CD4-positive, alpha-beta T cell (primary cell): Measurements from ENCODE around the gene SSBP4. TPM values are rescaled to one million over a fixed set of nuclear protein-coding genes. Genes with fewer than 3 reads are reported as not detected.

Experiments used
- ATAC-seq: fragments of 200-7000 bp; cut with Tn5 transposase; one replicate; pipeline ENCODE4 v1.10.0; 2022; ENCODE audit warnings: mild to moderate bottlenecking; ENCODE audit not compliant: poor library complexity
- CTCF ChIA-PET: fragments of 350-600 bp; sonication (Branson Sonifier 250); formaldehyde crosslinking; loops from one replicate; lab custom pipeline; 2021; ENCODE audit warnings: antibody characterized with exemption, inconsistent platforms; lab: Charles Lee
- POLR2A ChIA-PET: fragments of 350-600 bp; sonication (Branson Sonifier 250); formaldehyde crosslinking; loops from one replicate; lab custom pipeline; 2021; ENCODE audit warnings: antibody characterized with exemption, inconsistent platforms; lab: Charles Lee
- DNase-seq, 14 experiments: peaks; one replicate each; pipeline ENCODE4 v3.0.0-alpha.2; 2013 to 2020; ENCODE audit warnings: mixed read lengths in 2 of 14
- H3K27ac ChIP-seq, 2 donors: one replicate each; pipeline versions ENCODE4 v1.5.1 to v1.7.0; 2013; ENCODE audit warnings: low read length in 2 of 2, low read depth in 1 of 2, mild to moderate bottlenecking in 1 of 2
- H3K27me3 ChIP-seq, 2 experiments: 1 replicate in 1 of 2; 2 replicates in 1 of 2; pipeline versions ENCODE4 v1.6.1 to v1.7.0; 2013; ENCODE audit warnings: low read length in 2 of 2, control low read depth in 1 of 2, mild to moderate bottlenecking in 1 of 2, moderate library complexity in 1 of 2; ENCODE audit not compliant: insufficient read depth in 2 of 2, control insufficient read depth in 1 of 2
- H3K36me3 ChIP-seq: one replicate; pipeline ENCODE4 v1.6.1; 2013; ENCODE audit warnings: low read length, control low read depth; ENCODE audit not compliant: insufficient read depth
- H3K4me1 ChIP-seq: one replicate; pipeline ENCODE4 v1.6.1; 2013; ENCODE audit warnings: low read length, control low read depth; ENCODE audit not compliant: insufficient read depth
- H3K4me3 ChIP-seq: one replicate; pipeline ENCODE4 v1.5.1; 2013; ENCODE audit warnings: mild to moderate bottlenecking, low read length, moderate library complexity
- H3K9me3 ChIP-seq, 2 experiments: 1 replicate in 1 of 2; 2 replicates in 1 of 2; pipeline versions ENCODE4 v1.6.1 to v1.7.0; 2013; ENCODE audit warnings: low read length in 2 of 2, mild to moderate bottlenecking in 2 of 2, control low read depth in 1 of 2, moderate library complexity in 1 of 2; ENCODE audit not compliant: control insufficient read depth in 1 of 2, insufficient read depth in 1 of 2
- H3K27ac Mint-ChIP-seq: one replicate; pipeline ENCODE4 v1.8.0; 2020; ENCODE audit warnings: mixed read lengths
- H3K27me3 Mint-ChIP-seq: one replicate; pipeline ENCODE4 v1.8.0; 2021; ENCODE audit warnings: mixed read lengths
- H3K36me3 Mint-ChIP-seq: one replicate; pipeline ENCODE4 v1.8.0; 2021; ENCODE audit warnings: low read depth, mixed read lengths
- H3K4me1 Mint-ChIP-seq: one replicate; pipeline ENCODE4 v1.8.0; 2021; ENCODE audit warnings: low read depth, mixed read lengths
- H3K4me3 Mint-ChIP-seq: one replicate; pipeline ENCODE4 v1.8.0; 2020; ENCODE audit warnings: mild to moderate bottlenecking, mixed read lengths
- H3K9me3 Mint-ChIP-seq: one replicate; pipeline ENCODE4 v1.8.0; 2020; ENCODE audit warnings: mixed read lengths
- intact Hi-C, 2 experiments: fragments of 100-400 bp; cut with DNase I in 1 of 2; cut with micrococcal nuclease in 1 of 2; formaldehyde crosslinking; loops; one replicate each; pipeline versions ENCODE4 v1.15.1 to v1.9.0; 2023 to 2025; cut with DNase I, micrococcal nuclease
- total RNA-seq, 174 experiments: library from RNA in 2 of 174; stranded (reverse) in 2 of 174; gene quantifications; one replicate each; pipeline ENCODE4 v1.2.3 and lab custom pipeline; 2021 to 2026
- TF ChIP-seq, protein P1 (sequence below): fragments of 200-600 bp; IDR thresholded peaks from one replicate; pipeline ENCODE4 v1.8.0; 2022; ENCODE audit warnings: antibody characterized with exemption, mild to moderate bottlenecking

SSBP4 gene
- total RNA-seq, 2 experiments from 2014 or later = 44.0 to 50.9 TPM

DNA sequence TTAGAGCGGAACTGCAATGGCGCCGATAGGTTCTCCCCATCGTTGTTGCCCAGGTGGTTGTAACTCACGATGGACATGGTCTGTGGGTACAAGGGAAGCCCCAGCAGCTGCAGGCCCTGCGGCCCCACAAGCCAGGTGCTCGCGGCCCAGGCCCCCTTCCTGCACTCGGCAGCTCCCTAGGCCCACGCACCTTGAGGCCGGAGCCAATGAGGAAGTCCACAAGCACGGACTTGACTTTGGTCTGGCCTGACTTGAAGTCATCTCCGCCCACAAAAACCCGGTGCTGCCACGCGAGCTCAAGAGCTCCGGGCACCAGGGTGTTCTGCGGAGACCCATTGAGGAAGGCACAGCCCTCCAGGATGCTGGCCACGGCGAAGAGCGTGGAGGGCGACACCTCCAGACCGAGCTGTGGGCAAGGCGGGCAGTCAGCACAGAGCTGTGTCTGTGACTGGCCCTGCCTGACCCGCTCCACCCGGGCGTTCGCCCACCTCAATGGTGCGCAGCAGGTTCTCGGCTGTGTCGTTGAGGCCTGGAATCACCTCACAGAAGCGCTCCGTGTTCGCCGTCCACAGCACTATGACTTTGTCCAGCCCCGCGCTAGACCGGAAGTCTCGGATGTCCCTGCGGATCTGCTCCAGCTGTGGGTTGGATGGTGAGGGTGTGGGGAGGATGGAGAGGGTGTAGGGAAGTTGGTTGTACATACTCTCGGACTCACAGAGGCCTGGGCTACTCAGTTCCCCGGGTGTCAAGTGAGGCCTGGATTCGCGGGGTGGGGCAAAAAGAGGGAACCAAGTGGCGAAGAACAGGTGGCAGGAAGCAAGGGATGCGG is 16.9 kb downstream of the SSBP4 start:
- Mint-ChIP-seq H3K4me1 (peaks cover 26% of the 10 kb centered on the region), H3K36me3 (peaks cover 5% of the 10 kb centered on the region), H3K9me3 (no peaks in the 10 kb centered on the region), H3K4me3 (peak overlapping the region; percentile 77), H3K27ac (no peak overlapping the region), H3K27me3 (no peaks in the 10 kb centered on the region)
- intact Hi-C loops = no loop called here
- Histone ChIP-seq H3K27me3 (no peaks in the 10 kb centered on the region), H3K36me3 (peaks cover 12% of the 10 kb centered on the region), H3K9me3 (no peaks in the 10 kb centered on the region), H3K27ac (no peak overlapping the region), H3K4me1 (peaks cover 54% of the 10 kb centered on the region), H3K4me3 (peak overlapping the region; percentile 68)
- ChIA-PET CTCF (interaction anchor here (1.9 kb wide), 1 partner anchor 15 kb away, joined by 4 read pairs; no protein-coding TSS in a partner anchor), POLR2A (interaction anchor here (2.4 kb wide), 1 partner anchor 17 kb away, joined by 20 read pairs; the partner anchor contains the start of gene SSBP4)
- ATAC-seq (no peak), DNase-seq (peak in 1 of 14 experiments; percentile 55)
- TF ChIP-seq, protein P1, sequence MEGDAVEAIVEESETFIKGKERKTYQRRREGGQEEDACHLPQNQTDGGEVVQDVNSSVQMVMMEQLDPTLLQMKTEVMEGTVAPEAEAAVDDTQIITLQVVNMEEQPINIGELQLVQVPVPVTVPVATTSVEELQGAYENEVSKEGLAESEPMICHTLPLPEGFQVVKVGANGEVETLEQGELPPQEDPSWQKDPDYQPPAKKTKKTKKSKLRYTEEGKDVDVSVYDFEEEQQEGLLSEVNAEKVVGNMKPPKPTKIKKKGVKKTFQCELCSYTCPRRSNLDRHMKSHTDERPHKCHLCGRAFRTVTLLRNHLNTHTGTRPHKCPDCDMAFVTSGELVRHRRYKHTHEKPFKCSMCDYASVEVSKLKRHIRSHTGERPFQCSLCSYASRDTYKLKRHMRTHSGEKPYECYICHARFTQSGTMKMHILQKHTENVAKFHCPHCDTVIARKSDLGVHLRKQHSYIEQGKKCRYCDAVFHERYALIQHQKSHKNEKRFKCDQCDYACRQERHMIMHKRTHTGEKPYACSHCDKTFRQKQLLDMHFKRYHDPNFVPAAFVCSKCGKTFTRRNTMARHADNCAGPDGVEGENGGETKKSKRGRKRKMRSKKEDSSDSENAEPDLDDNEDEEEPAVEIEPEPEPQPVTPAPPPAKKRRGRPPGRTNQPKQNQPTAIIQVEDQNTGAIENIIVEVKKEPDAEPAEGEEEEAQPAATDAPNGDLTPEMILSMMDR = no peak

DNA sequence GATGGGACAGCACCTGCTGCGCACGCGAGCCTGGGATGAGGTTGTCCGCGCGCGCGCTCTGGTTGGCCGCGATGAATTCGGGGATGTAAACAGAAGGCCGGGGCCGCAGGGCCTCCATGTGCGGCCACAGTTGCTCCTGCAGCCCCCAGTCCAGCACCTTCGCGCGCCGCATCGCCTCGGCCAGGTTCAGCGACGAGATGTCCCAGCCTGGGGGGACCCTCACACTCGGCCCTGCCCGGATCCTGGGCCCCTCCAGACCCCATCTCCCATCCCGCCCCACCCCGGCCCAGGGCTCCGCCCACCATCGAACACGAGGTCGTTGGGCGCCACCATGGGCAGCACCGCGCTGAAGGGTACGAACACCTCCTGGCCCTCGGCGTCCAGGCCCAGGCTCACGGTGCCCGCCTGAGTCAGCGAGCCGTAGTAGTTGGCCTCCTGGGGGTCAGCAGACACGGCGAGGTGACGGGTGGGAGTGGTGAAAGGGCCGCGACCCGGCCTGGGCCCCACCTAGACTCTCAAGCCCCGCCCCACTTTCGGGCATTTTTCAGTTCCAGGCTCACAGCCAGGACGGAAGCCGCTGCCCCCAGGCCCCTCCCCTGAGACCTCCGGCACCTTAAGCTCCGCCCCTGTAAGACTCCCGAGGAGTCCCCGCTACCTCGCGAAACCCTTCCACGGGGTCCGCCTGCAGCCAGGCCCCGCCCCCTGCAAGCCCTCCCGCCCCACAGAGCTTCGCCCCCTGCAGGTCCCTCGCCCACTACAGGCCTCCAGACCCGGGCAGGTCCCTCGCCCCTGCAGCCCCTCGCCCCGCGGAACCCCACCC is 17.7 kb downstream of the SSBP4 start:
- no peak overlapping the region for H3K27ac ChIP-seq
- H3K4me1 Mint-ChIP-seq = peaks cover 34% of the 10 kb centered on the region

More for the DNA sequence above, 17.7 kb downstream of the SSBP4 start:
- ATAC-seq (peak; percentile 57), DNase-seq (peak; percentile 50 to 90 (median 74))
- Mint-ChIP-seq H3K4me3 (peak overlapping the region; percentile 84), H3K9me3 (no peaks in the 10 kb centered on the region), H3K36me3 (peaks cover 5% of the 10 kb centered on the region), H3K27ac (no peak overlapping the region), H3K27me3 (no peaks in the 10 kb centered on the region)
- intact Hi-C loops = no loop called here
- H3K9me3 ChIP-seq = peaks cover 0 to 3% of the 10 kb centered on the region in 2 experiments
- ChIA-PET POLR2A (interaction anchor here (0.5 to 1.1 kb wide), 6 partner anchors 8 to 483 kb away, joined by 3 to 7 read pairs (median 4); partner anchors contain the start of genes COPE, DDX49, JUND and SSBP4), CTCF (interaction anchor here (1.9 kb wide), 1 partner anchor 14 kb away, joined by 4 read pairs; no protein-coding TSS in a partner anchor)
- TF ChIP-seq, protein P1 = no peak
- peaks cover 54% of the 10 kb centered on the region for H3K4me1 ChIP-seq
- H3K27me3 ChIP-seq = no peaks in the 10 kb centered on the region
- H3K36me3 ChIP-seq = peaks cover 8% of the 10 kb centered on the region
- H3K4me3 ChIP-seq = peak overlapping the region; percentile 68
